IMR-90 (cell line): ENCODE results near the gene FAM3D. TPM values are rescaled to one million over a fixed set of nuclear protein-coding genes. Genes with fewer than 3 reads are reported as not detected.

Source experiments
- ATAC-seq: fragments of 200-7000 bp; cut with Tn5 transposase; 2 replicates; pipeline ENCODE4 v1.9.1; 2020; ENCODE audit warnings: low read depth, mild to moderate bottlenecking, moderate library complexity
- BruUV-seq: library from RNA; stranded (reverse); fragments of 400-500 nt; replicated peaks from 2 replicates; lab custom pipeline; 2021; lab: Mats Ljungman, UMichigan
- CTCF ChIA-PET: fragments of 300-600 bp; formaldehyde crosslinking; extraction: SDS; loops from one replicate; lab custom pipeline; 2021; ENCODE audit warnings: antibody characterized with exemption; lab: Yijun Ruan, JAX
- POLR2A ChIA-PET: fragments of 300-600 bp; sonication (Branson Sonifier 250); formaldehyde crosslinking; loops from one replicate; lab custom pipeline; 2022; ENCODE audit warnings: antibody characterized with exemption; ENCODE audit not compliant: unreplicated experiment; lab: Charles Lee
- DNase-seq: peaks from one replicate; pipeline ENCODE4 v3.0.0; 2013
- H2AFZ ChIP-seq: replicated peaks from 2 replicates; pipeline ENCODE3; 2013; ENCODE audit warnings: low read length, mild to moderate bottlenecking; ENCODE audit not compliant: poor library complexity
- H2AK5ac ChIP-seq: 2 replicates; pipeline ENCODE4 v1.6.1; 2013; ENCODE audit warnings: low read depth, low read length, inconsistent platforms
- H2AK9ac ChIP-seq: replicated peaks from 2 replicates; pipeline ENCODE3; 2013; ENCODE audit warnings: mild to moderate bottlenecking, low read depth, low read length, moderate library complexity; ENCODE audit not compliant: poor library complexity
- H2BK120ac ChIP-seq: 2 replicates; pipeline ENCODE4 v1.6.1; 2013; ENCODE audit warnings: low read depth, low read length, inconsistent platforms
- H2BK15ac ChIP-seq: 3 replicates; pipeline ENCODE4 v1.6.1; 2013; ENCODE audit warnings: low read depth, low read length, inconsistent platforms
- H2BK20ac ChIP-seq: 2 replicates; pipeline ENCODE4 v1.6.1; 2013; ENCODE audit warnings: low read depth, mild to moderate bottlenecking, inconsistent platforms, low read length, moderate library complexity
- H2BK5ac ChIP-seq: 2 replicates; pipeline ENCODE4 v1.6.1; 2013; ENCODE audit warnings: mild to moderate bottlenecking, low read depth, low read length, inconsistent platforms; ENCODE audit not compliant: poor library complexity, severe bottlenecking
- H3K14ac ChIP-seq: replicated peaks from 2 replicates; pipeline ENCODE4 v1.6.1; 2013; ENCODE audit warnings: low read depth, low read length, inconsistent platforms
- H3K18ac ChIP-seq: 2 replicates; pipeline ENCODE4 v1.6.1; 2013; ENCODE audit warnings: low read depth, low read length, control low read depth
- H3K23ac ChIP-seq: 2 replicates; pipeline ENCODE4 v1.6.1; 2013; ENCODE audit warnings: low read depth, low read length, inconsistent platforms
- H3K27ac ChIP-seq: 2 replicates; pipeline ENCODE4 v1.5.1; 2013; ENCODE audit warnings: mild to moderate bottlenecking, control low read depth, low read length; ENCODE audit not compliant: insufficient read depth
- H3K27me3 ChIP-seq: 2 replicates; pipeline ENCODE4 v1.6.1; 2013; ENCODE audit warnings: low read length; ENCODE audit not compliant: control insufficient read depth, insufficient read depth
- H3K36me3 ChIP-seq: 2 replicates; pipeline ENCODE4 v1.6.1; 2013; ENCODE audit warnings: low read length, mixed read lengths; ENCODE audit not compliant: control insufficient read depth, insufficient read depth
- H3K4ac ChIP-seq: 2 replicates; pipeline ENCODE4 v1.6.1; 2013; ENCODE audit warnings: low read depth, low read length, inconsistent platforms
- H3K4me1 ChIP-seq: 2 replicates; pipeline ENCODE4 v1.6.1; 2013; ENCODE audit warnings: low read length, mixed read lengths; ENCODE audit not compliant: control insufficient read depth, insufficient read depth
- H3K4me2 ChIP-seq: 2 replicates; pipeline ENCODE4 v1.6.1; 2013; ENCODE audit warnings: low read depth, mild to moderate bottlenecking, control low read depth, low read length, moderate library complexity
- H3K4me3 ChIP-seq: 2 replicates; pipeline ENCODE4 v1.5.1; 2013; ENCODE audit warnings: low read depth, mild to moderate bottlenecking, control low read depth, low read length, moderate library complexity; ENCODE audit not compliant: insufficient read depth
- H3K56ac ChIP-seq: 2 replicates; pipeline ENCODE4 v1.6.1; 2013; ENCODE audit warnings: low read length, inconsistent platforms; ENCODE audit not compliant: insufficient read depth; ENCODE audit errors: extremely low read depth
- H3K79me1 ChIP-seq, 2 experiments: 2 replicates each; pipeline ENCODE4 v1.6.1; 2013; ENCODE audit warnings: low read length in 2 of 2, inconsistent platforms in 1 of 2, low read depth in 1 of 2
- H3K9ac ChIP-seq: 2 replicates; pipeline ENCODE4 v1.6.1; 2013; ENCODE audit warnings: low read depth, low read length, control low read depth
- H3K9me1 ChIP-seq: 2 replicates; pipeline ENCODE4 v1.6.1; 2013; ENCODE audit warnings: low read length, inconsistent platforms; ENCODE audit not compliant: insufficient read depth
- H3K9me3 ChIP-seq: 2 replicates; pipeline ENCODE4 v1.6.1; 2013; ENCODE audit warnings: low read length; ENCODE audit not compliant: control insufficient read depth, insufficient read depth
- H4K20me1 ChIP-seq: 2 replicates; pipeline ENCODE4 v1.6.1; 2013; ENCODE audit warnings: low read length, inconsistent platforms; ENCODE audit not compliant: insufficient read depth
- H4K5ac ChIP-seq: 2 replicates; pipeline ENCODE4 v1.6.1; 2013; ENCODE audit warnings: mild to moderate bottlenecking, low read depth, low read length, control low read depth
- H4K8ac ChIP-seq, 2 experiments: 2 replicates each; pipeline ENCODE4 v1.6.1; 2013; ENCODE audit warnings: low read depth in 2 of 2, low read length in 2 of 2, control low read depth in 1 of 2, inconsistent platforms in 1 of 2
- H4K91ac ChIP-seq: 2 replicates; pipeline ENCODE4 v1.6.1; 2013; ENCODE audit warnings: low read depth, low read length, inconsistent platforms; ENCODE audit not compliant: insufficient read depth
- CHD1 ChIP-seq: IDR thresholded peaks from 2 replicates; pipeline ENCODE4 v1.6.1; 2012; ENCODE audit warnings: low read depth, low read length, improper control_type of control experiment
- CTCF ChIP-seq: conservative IDR thresholded peaks from 2 replicates; pipeline ENCODE4 v1.5.1; 2012; ENCODE audit warnings: mild to moderate bottlenecking, low read depth, low read length, improper control_type of control experiment
- RCOR1 ChIP-seq: IDR thresholded peaks from 2 replicates; pipeline ENCODE4 v1.6.1; 2012; ENCODE audit warnings: mild to moderate bottlenecking, low read length, improper control_type of control experiment; ENCODE audit not compliant: insufficient replicate concordance
- SMC3 ChIP-seq: fragments of 150-350 bp; IDR thresholded peaks from 2 replicates; pipeline ENCODE4 v1.6.1; 2016; ENCODE audit warnings: low read depth, mild to moderate bottlenecking, antibody characterized with exemption, low read length, moderate library complexity
- WGBS, 2 experiments: methylation state at CpG; one replicate each; pipeline versions ENCODE4 v1.1.5 to v1.1.7; 2013; ENCODE audit warnings: missing lambda C conversion rate in 2 of 2; ENCODE audit not compliant: insufficient read length in 1 of 2; ENCODE audit errors: extremely low coverage in 2 of 2; 5-methylcytosine and 5-hydroxymethylcytosine counted together
- dilution Hi-C: fragments of 300-500 bp; cut with HindIII; formaldehyde crosslinking; loops from one replicate; pipeline ENCODE4 v1.14.3; 2018; ENCODE audit warnings: low sequenced_read_pairs; ENCODE audit not compliant: unreplicated experiment
- in situ Hi-C: fragments of 300-500 bp; cut with MboI; formaldehyde crosslinking; loops from 3 replicates; pipeline ENCODE4 v1.14.3; 2019; ENCODE audit warnings: low sequenced_read_pairs, inconsistent platforms, mixed read lengths
- intact Hi-C: fragments of 100-400 bp; cut with micrococcal nuclease; formaldehyde crosslinking; loops from 2 replicates; pipeline ENCODE4 v1.10.0; 2022
- polyA plus RNA-seq, 3 experiments: library from polyadenylated mRNA; depleted of rRNA; stranded (reverse); fragments of >200 nt; gene quantifications; 2 replicates each; pipeline ENCODE4 v1.2.3, GENCODE V29; 2012; ENCODE audit warnings: low replicate concordance in 1 of 3
- total RNA-seq: library from RNA; depleted of rRNA; stranded (reverse); fragments of >200 nt; gene quantifications from 2 replicates; pipeline ENCODE4 v1.2.3, GENCODE V29; 2012

FAM3D gene
- total and polyA plus RNA-seq, 2 of the 4 experiments (the other 2 are of a cell fraction) = not detected

- Histone ChIP-seq H3K36me3 (no peaks in the 10 kb centered on the region), H3K4me1 (peaks cover 7% of the 10 kb centered on the region; the same call in 1 of the 2 replicates), H2BK20ac (no peak overlapping the region), H3K27me3 (0 out of 2 replicates have a peak, but pooled peaks cover 2% of the 10 kb centered on the region), H3K18ac (no peak overlapping the region), H3K27ac (no peak overlapping the region), H3K4me2 (no peak overlapping the region), H3K4me3 (no peak overlapping the region), H4K20me1 (no peaks in the 10 kb centered on the region), H2AK9ac (no peak overlapping the region), H3K4ac (no peak overlapping the region), H4K5ac (no peak overlapping the region), H2BK15ac (no peak overlapping the region), H3K9me3 (no peaks in the 10 kb centered on the region), H3K23ac (no peak overlapping the region), H2BK5ac (no peak overlapping the region), H4K8ac (no peak overlapping the region), H3K79me1 (no peaks in the 10 kb centered on the region), H4K91ac (no peak overlapping the region), H3K14ac (no peak overlapping the region), H2AK5ac (no peak overlapping the region), H2AFZ (no peak overlapping the region), H3K9ac (no peak overlapping the region), H3K9me1 (peaks cover 3% of the 10 kb centered on the region; the same call in 1 of the 2 replicates), H2BK120ac (no peak overlapping the region), H3K56ac (no peak overlapping the region)
- ChIA-PET CTCF (no interaction called here), POLR2A (no interaction called here)
- TF ChIP-seq RCOR1 = no peak
- TF ChIP-seq SMC3 = no peak
- no peak for TF ChIP-seq CTCF
- TF ChIP-seq CHD1 = no peak
- dilution Hi-C loops (no loop called here), in situ Hi-C loops (loop anchor here (10.0 kb wide), 1 partner anchor 298 kb away; no protein-coding TSS in a partner anchor), intact Hi-C loops (loop anchor here (10.0 kb wide), 2 partner anchors 288 to 318 kb away; partner anchors contain the start of genes HTD2, PXK and RPP14)
- no peak for ATAC-seq
- DNase-seq = no peak
- 93% methylated on average over 5 of the region's 8 CpGs; no CpG with 5 or more reads in 1 of the 2 experiments for WGBS, 2 experiments
- no TSS peak for BruUV-seq
Observed at GRCh38 chr3:58622892-58623291, 43.7 kb downstream of the FAM3D start.
